ENCODE measurements around the gene ARAP2. TPM values are rescaled to one million over a fixed set of nuclear protein-coding genes. Genes with fewer than 3 reads are reported as not detected.

Gene ARAP2
- 12.5 TPM for polyA plus RNA-seq (2012; ENCODE audit: missing spikeins)

DNA sequence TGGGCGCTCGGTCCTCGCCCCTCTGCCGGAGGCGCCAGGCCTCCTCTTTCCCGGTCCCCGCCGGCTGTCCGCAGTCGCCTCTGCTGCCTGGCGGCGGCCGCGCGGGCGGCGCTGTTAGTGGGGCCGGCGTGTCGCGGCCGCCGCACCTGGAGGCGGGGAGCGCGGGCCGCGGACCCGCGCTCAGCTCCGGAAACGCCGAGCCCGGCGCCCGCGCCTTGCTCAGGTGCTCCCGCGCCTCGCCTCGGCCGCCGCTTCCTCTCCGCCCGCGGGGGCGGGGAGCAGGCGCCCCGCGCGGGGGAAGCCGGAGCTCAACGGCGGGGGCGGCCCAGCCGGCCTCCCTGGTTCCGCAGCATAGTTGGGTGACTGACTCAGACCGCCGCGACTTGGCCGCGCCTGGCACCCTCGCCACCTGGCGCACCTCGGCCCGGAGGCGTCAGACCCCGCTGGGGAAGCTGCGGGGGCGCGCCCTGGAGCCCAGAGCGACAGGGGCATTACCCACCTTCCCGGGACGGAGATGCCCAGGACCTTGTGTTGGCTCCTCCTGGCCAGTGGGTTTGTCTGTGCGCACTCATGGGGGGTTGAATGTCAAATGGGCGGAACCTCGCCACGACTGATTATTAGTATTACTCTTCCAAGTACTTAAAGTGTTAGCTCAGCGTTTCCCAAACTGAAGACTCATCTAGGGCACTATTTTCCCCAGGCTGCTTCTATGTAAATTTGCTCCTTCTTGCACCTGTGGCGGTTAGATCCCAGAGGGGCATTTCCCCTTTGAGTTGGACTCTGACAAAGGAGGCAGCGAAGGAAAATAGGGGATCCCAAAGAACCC, at the start of gene ARAP2:
Gene ARAP2 (minus strand): TSS at position 258 of the 826 bp plus-strand sequence. CDS start 15,028 bp downstream, outside the sequence.
- FAIRE-seq = peak; percentile 80
- TF ChIP-seq POLR2A (IDR thresholded peaks at IDR 0.05; ENCODE audit: low read depth, low read length) = peak; percentile 57; the same call in 1 of the 2 replicates
- peak; percentile 61 for TF ChIP-seq POLR2AphosphoS5 (IDR thresholded peaks at IDR 0.05; ENCODE audit: low read depth, low read length)
- peak; percentile 16; the same call in 1 of the 2 replicates for TF ChIP-seq TAF1 (IDR thresholded peaks at IDR 0.05; ENCODE audit: borderline replicate concordance, low read depth, low read length)
- DNase-seq (ENCODE audit: insufficient read length) = peak; percentile 60

GRCh38 chr4:36292556-36293188, 48.4 kb upstream of the ARAP2 start:
- no peak for TF ChIP-seq POLR2A (IDR thresholded peaks at IDR 0.05; ENCODE audit: low read depth, low read length)
- no peak for TF ChIP-seq TAF1 (IDR thresholded peaks at IDR 0.05; ENCODE audit: borderline replicate concordance, low read depth, low read length)
- TF ChIP-seq POLR2AphosphoS5 (IDR thresholded peaks at IDR 0.05; ENCODE audit: low read depth, low read length) = no peak
- no peak for FAIRE-seq
- DNase-seq (ENCODE audit: insufficient read length) = no peak

DNA sequence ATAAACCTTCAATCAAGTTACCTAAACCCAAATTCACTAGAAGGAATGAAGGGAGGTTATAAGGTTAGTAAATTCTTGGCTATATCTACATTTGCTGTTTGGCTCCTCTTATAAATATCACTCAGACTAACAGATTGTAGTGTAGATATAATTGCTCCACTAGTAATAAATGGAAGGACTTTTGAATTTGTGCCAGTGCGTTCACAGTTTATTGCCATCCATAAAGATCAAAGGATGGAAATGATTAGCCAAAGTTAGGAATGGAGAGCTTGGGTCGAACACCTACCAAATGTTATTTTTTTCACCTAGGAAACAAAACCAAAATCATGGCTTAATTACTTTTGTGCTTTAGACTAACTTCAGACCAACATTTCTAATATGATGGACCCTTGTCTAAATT, 46.3 kb upstream of the ARAP2 start:
- no peak for TF ChIP-seq POLR2AphosphoS5 (IDR thresholded peaks at IDR 0.05; ENCODE audit: low read depth, low read length)
- TF ChIP-seq TAF1 (IDR thresholded peaks at IDR 0.05; ENCODE audit: borderline replicate concordance, low read depth, low read length) = no peak
- TF ChIP-seq POLR2A (IDR thresholded peaks at IDR 0.05; ENCODE audit: low read depth, low read length) = no peak
- DNase-seq (ENCODE audit: insufficient read length) (no peak), FAIRE-seq (peak; percentile 74)

GRCh38 chr4:36288731-36289426, 44.6 kb upstream of the ARAP2 start:
- no peak for TF ChIP-seq POLR2AphosphoS5 (IDR thresholded peaks at IDR 0.05; ENCODE audit: low read depth, low read length)
- FAIRE-seq (peak; percentile 27), DNase-seq (ENCODE audit: insufficient read length) (no peak)

GRCh38 chr4:36286481-36286871, 42.2 kb upstream of the ARAP2 start:
- TF ChIP-seq POLR2A (IDR thresholded peaks at IDR 0.05; ENCODE audit: low read depth, low read length) (no peak), POLR2AphosphoS5 (IDR thresholded peaks at IDR 0.05; ENCODE audit: low read depth, low read length) (no peak), TAF1 (IDR thresholded peaks at IDR 0.05; ENCODE audit: borderline replicate concordance, low read depth, low read length) (no peak)
- DNase-seq (ENCODE audit: insufficient read length) (no peak), FAIRE-seq (no peak)

- TF ChIP-seq POLR2AphosphoS5 (IDR thresholded peaks at IDR 0.05; ENCODE audit: low read depth, low read length) (peak; percentile 28; the same call in 1 of the 2 replicates), POLR2A (IDR thresholded peaks at IDR 0.05; ENCODE audit: low read depth, low read length) (no peak), TAF1 (IDR thresholded peaks at IDR 0.05; ENCODE audit: borderline replicate concordance, low read depth, low read length) (no peak)
- DNase-seq (ENCODE audit: insufficient read length) = peak; percentile 27
- FAIRE-seq = peak; percentile 98
Measured at GRCh38 chr4:36285784-36286480, 41.6 kb upstream of the ARAP2 start.

DNA sequence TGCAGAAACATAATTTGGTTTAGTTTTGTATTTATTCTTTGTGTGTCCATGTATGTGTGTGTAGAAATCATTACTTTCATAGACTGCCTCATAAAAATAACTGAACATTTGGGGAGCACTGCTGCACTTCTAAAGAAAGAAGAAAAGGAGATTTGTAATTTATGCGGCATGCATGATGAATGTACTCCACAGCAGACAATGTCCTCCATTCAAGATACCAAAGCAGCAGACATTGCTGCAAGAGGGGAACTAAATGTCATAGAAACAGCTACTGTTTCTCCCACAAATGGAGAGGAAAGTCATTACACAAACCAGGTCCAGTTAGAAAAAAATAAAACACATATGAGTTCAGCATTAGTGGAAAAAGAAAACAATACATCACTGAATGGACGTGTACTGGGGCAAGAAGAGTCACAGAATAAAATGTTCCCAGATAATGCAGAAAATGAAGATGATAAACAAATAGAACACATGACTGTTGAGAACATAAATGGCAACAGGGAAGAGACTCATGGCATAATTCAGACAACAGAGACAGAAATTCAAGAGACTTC, 39.7 kb upstream of the ARAP2 start:
- no peak for DNase-seq (ENCODE audit: insufficient read length)
- no peak for TF ChIP-seq TAF1 (IDR thresholded peaks at IDR 0.05; ENCODE audit: borderline replicate concordance, low read depth, low read length)
- no peak for TF ChIP-seq POLR2A (IDR thresholded peaks at IDR 0.05; ENCODE audit: low read depth, low read length)
- TF ChIP-seq POLR2AphosphoS5 (IDR thresholded peaks at IDR 0.05; ENCODE audit: low read depth, low read length) = no peak
- FAIRE-seq = no peak

DNA sequence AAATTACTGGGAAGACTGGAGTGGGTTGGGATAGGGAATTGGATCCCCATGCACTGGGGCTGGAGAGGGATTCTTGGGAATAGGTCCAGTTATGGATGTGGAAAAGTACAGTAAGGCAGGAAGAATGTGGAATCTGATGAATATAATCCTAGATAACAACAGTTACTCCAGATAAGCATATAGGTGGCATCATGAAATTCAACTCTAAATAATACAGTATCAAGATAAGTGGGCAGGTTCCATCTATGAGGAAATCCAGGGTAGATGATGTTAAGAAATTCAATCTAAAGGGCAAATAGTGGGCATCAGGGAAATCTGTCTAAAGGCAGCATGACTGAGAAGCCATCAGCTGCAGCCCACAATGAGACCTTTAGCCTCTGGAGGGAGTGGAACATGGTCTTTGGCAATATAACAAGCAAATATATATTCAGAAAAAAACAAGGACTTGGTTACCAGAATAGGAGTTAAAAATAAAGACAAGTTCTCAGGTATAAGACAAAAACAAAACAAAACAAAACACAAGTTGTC, 38.3 kb upstream of the ARAP2 start:
- no peak for DNase-seq (ENCODE audit: insufficient read length)
- TF ChIP-seq POLR2A (IDR thresholded peaks at IDR 0.05; ENCODE audit: low read depth, low read length) = no peak
- TF ChIP-seq POLR2AphosphoS5 (IDR thresholded peaks at IDR 0.05; ENCODE audit: low read depth, low read length) = no peak
- no peak for TF ChIP-seq TAF1 (IDR thresholded peaks at IDR 0.05; ENCODE audit: borderline replicate concordance, low read depth, low read length)
- FAIRE-seq = no peak

GRCh38 chr4:36281384-36282106, 37.2 kb upstream of the ARAP2 start, which contains the start of gene DTHD1:
Gene DTHD1 (plus strand): TSS chr4:36281616. CDS start chr4:36281759, 143 bp downstream.
- FAIRE-seq (no peak), DNase-seq (ENCODE audit: insufficient read length) (no peak)
- no peak for TF ChIP-seq POLR2A (IDR thresholded peaks at IDR 0.05; ENCODE audit: low read depth, low read length)
- no peak for TF ChIP-seq TAF1 (IDR thresholded peaks at IDR 0.05; ENCODE audit: borderline replicate concordance, low read depth, low read length)
- TF ChIP-seq POLR2AphosphoS5 (IDR thresholded peaks at IDR 0.05; ENCODE audit: low read depth, low read length) = no peak

DNA sequence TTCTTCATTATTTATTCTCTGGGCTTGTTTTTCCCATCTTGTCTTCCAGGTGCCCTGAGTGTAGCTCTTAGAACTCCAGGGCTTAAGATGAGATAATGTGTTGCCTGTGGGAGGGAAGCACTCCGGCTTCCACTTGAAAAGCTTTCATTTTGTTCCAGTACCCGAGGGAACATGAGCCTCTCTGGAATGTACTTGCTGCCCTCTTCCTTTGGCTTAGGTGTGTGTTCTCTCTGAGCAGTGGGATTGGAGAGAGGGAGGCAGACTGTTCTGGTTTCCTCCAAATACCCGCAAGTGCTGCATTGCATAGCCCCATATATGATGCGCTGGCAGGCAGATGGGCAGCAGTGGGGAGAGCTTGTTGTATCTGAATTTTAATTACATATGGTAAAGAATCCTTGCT, 36.2 kb upstream of the ARAP2 start:
- FAIRE-seq (peak; percentile 86), DNase-seq (ENCODE audit: insufficient read length) (no peak)
- TF ChIP-seq POLR2A (IDR thresholded peaks at IDR 0.05; ENCODE audit: low read depth, low read length) (no peak), TAF1 (IDR thresholded peaks at IDR 0.05; ENCODE audit: borderline replicate concordance, low read depth, low read length) (no peak), POLR2AphosphoS5 (IDR thresholded peaks at IDR 0.05; ENCODE audit: low read depth, low read length) (no peak)
